HCT116 (cell line): Measurements from ENCODE around the gene ONECUT3. TPM values are rescaled to one million over a fixed set of nuclear protein-coding genes. Genes with fewer than 3 reads are reported as not detected.

Experiments
- ATAC-seq: fragments of 200-7000 bp; cut with Tn5 transposase; 2 replicates; pipeline ENCODE4 v1.9.1; 2020; ENCODE audit warnings: mild to moderate bottlenecking, moderate library complexity
- BruUV-seq: library from RNA; stranded (reverse); fragments of 400-500 nt; replicated peaks from 2 replicates; lab custom pipeline; 2021; lab: Mats Ljungman, UMichigan
- CTCF ChIA-PET: fragments of 300-600 bp; sonication (Branson Sonifier 250); formaldehyde crosslinking; loops from one replicate; lab custom pipeline; 2021; ENCODE audit warnings: antibody characterized with exemption; lab: Charles Lee
- POLR2A ChIA-PET: fragments of 300-600, 350-600 bp; sonication (Branson Sonifier 250); formaldehyde crosslinking; loops from one replicate; lab custom pipeline; 2021; ENCODE audit warnings: antibody characterized with exemption; lab: Charles Lee
- RAD21 ChIA-PET, 2 experiments: fragments of 300-600 bp; sonication (Branson Sonifier 250); formaldehyde crosslinking; loops; one replicate each; lab custom pipeline; 2023; ENCODE audit warnings: low total read pairs in 2 of 2; ENCODE audit not compliant: uncharacterized antibody in 2 of 2, unreplicated experiment in 2 of 2, low non-redundant PET in 1 of 2; lab: Charles Lee
- DNase-seq: peaks from one replicate; pipeline ENCODE4 v3.0.0-alpha.2; 2010; ENCODE audit warnings: low read depth, low spot score
- H2AFZ ChIP-seq: fragments of 200-600 bp; shearing (Covaris generic), sonication (generic); 2 replicates; pipeline ENCODE4 v1.6.1; 2017; ENCODE audit warnings: low read depth, mixed run types, mixed read lengths, antibody characterized with exemption, low read length; ENCODE audit not compliant: poor library complexity, severe bottlenecking
- H3K27ac ChIP-seq: 2 replicates; pipeline ENCODE4 v1.5.1; 2012; ENCODE audit warnings: low read depth, low read length
- H3K27me3 ChIP-seq: fragments of 200-600 bp; sonication (generic); 2 replicates; pipeline ENCODE4 v1.6.1; 2016; ENCODE audit warnings: mixed run types, low read length, mixed read lengths; ENCODE audit not compliant: insufficient read depth
- H3K36me3 ChIP-seq, 2 experiments: fragments of 200-500 bp in 1 of 2; fragments of 200-600 bp in 1 of 2; sonication (Bioruptor generic) in 1 of 2; sonication (generic) in 1 of 2; 2 replicates each; pipeline versions ENCODE4 v1.5.1 to v1.6.1; 2014 to 2016; ENCODE audit warnings: low read length in 2 of 2, inconsistent platforms in 1 of 2, mixed read lengths in 1 of 2, mixed run types in 1 of 2; ENCODE audit not compliant: insufficient read depth in 2 of 2, control insufficient read depth in 1 of 2
- H3K4me1 ChIP-seq, 2 experiments: fragments of 200-600 bp in 1 of 2; sonication (generic) in 1 of 2; 2 replicates each; pipeline versions ENCODE4 v1.5.1 to v1.6.1; 2012 to 2017; ENCODE audit warnings: low read length in 2 of 2, inconsistent platforms in 1 of 2, mild to moderate bottlenecking in 1 of 2, mixed read lengths in 1 of 2, mixed run types in 1 of 2, moderate library complexity in 1 of 2; ENCODE audit not compliant: insufficient read depth in 2 of 2, control insufficient read depth in 1 of 2
- H3K4me2 ChIP-seq: fragments of 200-600 bp; sonication (generic); 2 replicates; pipeline ENCODE4 v1.6.1; 2017; ENCODE audit warnings: mixed run types, low read length, mixed read lengths
- H3K4me3 ChIP-seq, 2 experiments: fragments of 200-600 bp in 1 of 2; sonication (generic) in 1 of 2; replicated peaks in 1 of 2; 2 replicates each; pipeline ENCODE4 v1.5.1; 2011 to 2016; ENCODE audit warnings: low read length in 2 of 2, control low read depth in 1 of 2, low read depth in 1 of 2, mild to moderate bottlenecking in 1 of 2, mixed read lengths in 1 of 2, mixed run types in 1 of 2
- H3K79me2 ChIP-seq: fragments of 200-600 bp; sonication (generic); 2 replicates; pipeline ENCODE4 v1.6.1; 2017; ENCODE audit warnings: mild to moderate bottlenecking, mixed run types, low read length, moderate library complexity, mixed read lengths; ENCODE audit not compliant: insufficient read depth
- H3K9ac ChIP-seq: fragments of 200-600 bp; sonication (generic); 2 replicates; pipeline ENCODE4 v1.6.1; 2016; ENCODE audit warnings: low read length, mixed read lengths
- H3K9me2 ChIP-seq: fragments of 200-600 bp; sonication (generic), shearing (Covaris generic); 2 replicates; pipeline ENCODE4 v1.6.1; 2017; ENCODE audit warnings: mixed run types, mild to moderate bottlenecking, moderate library complexity; ENCODE audit not compliant: insufficient read depth
- H3K9me3 ChIP-seq, 2 experiments: fragments of 200-500 bp in 1 of 2; fragments of 200-600 bp in 1 of 2; sonication (Bioruptor generic) in 1 of 2; sonication (generic) in 1 of 2; 2 replicates each; pipeline ENCODE4 v1.6.1; 2014 to 2017; ENCODE audit warnings: low read length in 2 of 2, mixed read lengths in 2 of 2, inconsistent platforms in 1 of 2, low read depth in 1 of 2, mild to moderate bottlenecking in 1 of 2, mixed run types in 1 of 2, moderate library complexity in 1 of 2; ENCODE audit not compliant: control insufficient read depth in 1 of 2, insufficient read depth in 1 of 2
- H4K20me1 ChIP-seq: fragments of 200-600 bp; sonication (generic), shearing (Covaris generic); 2 replicates; pipeline ENCODE4 v1.6.1; 2017; ENCODE audit warnings: mixed run types, mild to moderate bottlenecking, moderate library complexity; ENCODE audit not compliant: insufficient read depth
- EZH2 ChIP-seq: fragments of 200-600 bp; sonication (generic); IDR thresholded peaks from 2 replicates; pipeline ENCODE4 v1.6.1; 2017; ENCODE audit warnings: antibody characterized with exemption, mixed run types
- EZH2phosphoT487 ChIP-seq: fragments of 200-600 bp; IDR thresholded peaks from 2 replicates; pipeline ENCODE4 v1.6.1; 2018; ENCODE audit warnings: antibody characterized with exemption, borderline replicate concordance
- JUND ChIP-seq: IDR thresholded peaks from 2 replicates; pipeline ENCODE4 v1.6.1; 2012
- POLR2AphosphoS5 ChIP-seq: IDR thresholded peaks from 2 replicates; pipeline ENCODE4 v1.6.1; 2011; ENCODE audit warnings: mild to moderate bottlenecking, low read depth, low read length, moderate library complexity
- SIN3A ChIP-seq: IDR thresholded peaks from 2 replicates; pipeline ENCODE4 v1.6.1; 2012; ENCODE audit warnings: low read depth
- SP1 ChIP-seq: IDR thresholded peaks from 2 replicates; pipeline ENCODE4 v1.6.1; 2012; ENCODE audit warnings: low read depth
- TCF7L2 ChIP-seq: IDR thresholded peaks from 2 replicates; pipeline ENCODE4 v1.7.0; 2011; ENCODE audit warnings: borderline replicate concordance, inconsistent platforms; ENCODE audit not compliant: insufficient read depth, insufficient read length; ENCODE audit errors: extremely low read depth
- YY1 ChIP-seq: IDR thresholded peaks from 2 replicates; pipeline ENCODE4 v1.6.1; 2011; ENCODE audit warnings: low read length, low read depth, moderate library complexity, mild to moderate bottlenecking; ENCODE audit not compliant: insufficient replicate concordance; ENCODE audit errors: extremely low read depth
- intact Hi-C: fragments of 100-400 bp; cut with micrococcal nuclease; formaldehyde crosslinking; loops from 2 replicates; pipeline ENCODE4 v1.10.0; 2022
- total RNA-seq: library from RNA; stranded (reverse); gene quantifications from one replicate; pipeline ENCODE4 v1.2.1, GENCODE V29; 2021; ENCODE audit not compliant: unreplicated experiment
- TF ChIP-seq, protein P1 (sequence below): IDR thresholded peaks from 2 replicates; pipeline ENCODE4 v1.6.1; 2012
- TF ChIP-seq, protein P2 (sequence below): IDR thresholded peaks from 2 replicates; pipeline ENCODE4 v1.6.1; 2012
- TF ChIP-seq, protein P3 (sequence below): IDR thresholded peaks from 2 replicates; pipeline ENCODE4 v1.6.1; 2012; ENCODE audit warnings: low read depth
- TF ChIP-seq, protein P4 (sequence below): IDR thresholded peaks from 2 replicates; pipeline ENCODE4 v1.6.1; 2011; ENCODE audit warnings: mild to moderate bottlenecking, low read length, moderate library complexity; ENCODE audit not compliant: insufficient replicate concordance; ENCODE audit errors: extremely low read depth

The ONECUT3 gene
- total RNA-seq, 1 experiment from 2014 or later: 22.1 TPM

DNA sequence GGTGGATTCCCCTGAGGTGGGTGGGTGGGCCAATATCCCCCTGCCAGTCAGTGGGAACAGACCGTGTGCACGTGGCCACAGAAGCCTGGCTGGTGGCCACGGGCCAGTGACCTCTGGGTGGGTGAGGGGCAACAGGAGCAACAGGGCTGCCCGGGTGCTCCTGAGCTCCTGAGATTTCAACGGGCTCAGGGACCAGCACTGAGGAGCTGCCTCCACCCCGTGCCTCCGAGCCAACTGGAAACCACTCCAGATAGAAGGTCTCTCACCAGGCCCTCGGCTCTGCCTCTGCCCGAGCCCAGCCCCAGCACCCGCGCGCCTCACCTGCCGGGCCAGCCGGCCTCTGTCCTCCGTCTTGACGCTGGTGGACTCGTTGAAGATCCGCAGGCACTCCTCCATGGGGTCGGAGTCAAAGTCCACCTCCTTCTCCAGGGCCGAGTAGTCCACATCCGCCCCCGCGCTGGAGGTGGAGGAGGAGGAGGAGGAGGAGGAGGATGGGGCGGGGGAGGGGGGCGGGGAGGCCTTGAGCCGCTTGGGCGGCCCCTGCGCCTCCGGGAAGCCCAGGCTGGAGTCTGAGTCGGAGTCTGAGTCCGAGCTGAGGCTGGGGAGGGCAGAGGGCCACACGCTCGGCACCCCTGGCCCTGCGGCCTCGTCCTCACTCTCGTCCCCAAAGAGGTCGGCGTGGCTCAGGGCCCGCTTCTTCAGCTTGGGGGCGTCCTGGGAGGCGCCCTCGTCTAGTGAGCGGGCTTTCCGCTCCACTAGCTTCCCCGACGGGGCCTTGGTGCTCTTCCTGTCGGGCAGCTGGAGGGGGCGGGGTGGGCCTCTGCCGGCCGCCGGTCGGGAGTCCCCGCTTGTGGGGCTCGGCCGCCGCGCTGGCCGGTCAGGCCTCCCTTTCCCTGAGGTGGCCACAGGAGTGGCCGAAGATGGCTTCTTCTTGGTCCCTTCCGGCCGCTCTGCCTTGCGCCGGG, 73.5 kb downstream of the ONECUT3 start (continued):
- TF ChIP-seq YY1: no peak
- TF ChIP-seq EZH2: no peak

DNA sequence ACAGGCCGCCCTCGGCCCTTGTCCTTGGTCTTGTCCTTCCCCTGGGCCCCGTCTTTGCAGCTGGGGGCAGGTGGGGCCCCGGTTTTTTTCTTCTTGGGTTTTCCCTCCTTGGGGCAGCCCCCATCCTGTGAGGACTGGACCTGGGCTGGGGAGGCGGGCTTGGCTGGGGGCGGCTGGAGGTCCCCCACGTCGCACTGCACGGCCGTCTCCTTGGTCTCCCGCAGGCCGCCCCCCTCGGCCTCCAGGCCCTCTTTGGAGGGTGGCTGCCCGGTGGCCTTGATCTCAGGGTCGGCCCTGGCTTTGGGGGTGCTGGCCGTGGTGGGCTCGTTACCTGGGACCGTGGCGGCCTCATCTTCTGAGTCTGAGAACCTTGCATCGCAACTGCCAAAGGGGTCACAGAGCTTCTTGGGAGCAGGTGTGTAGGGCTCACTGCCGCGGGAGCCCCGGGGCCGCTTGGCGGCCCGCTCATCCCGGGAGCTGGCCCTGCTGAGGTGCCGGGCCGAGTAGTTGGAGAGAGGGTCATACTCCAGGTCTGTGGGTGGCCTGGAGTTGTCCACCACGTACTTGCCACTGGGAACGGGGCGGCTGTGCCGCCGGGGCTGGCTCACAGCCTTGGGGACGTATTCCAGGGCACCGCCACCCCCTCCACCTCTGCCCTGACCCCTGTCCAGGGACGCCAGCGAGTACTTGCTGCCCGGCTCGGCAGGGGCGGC, 74.4 kb downstream of the ONECUT3 start:
- ChIA-PET RAD21 (no interaction called here), POLR2A (no interaction called here), CTCF (interaction anchor here (1.5 to 2.3 kb wide), 2 partner anchors 11 to 28 kb away, joined by 3 to 33 read pairs; no protein-coding TSS in a partner anchor)
- Histone ChIP-seq H4K20me1 (no peaks in the 10 kb centered on the region), H3K27me3 (no peaks in the 10 kb centered on the region), H2AFZ (no peak overlapping the region), H3K27ac (no peak overlapping the region), H3K4me1 (peaks cover 4 to 7% of the 10 kb centered on the region in 2 experiments; a peak in 3 of 4 replicates), H3K4me3 (no peak overlapping the region), H3K9me3 (no peaks in the 10 kb centered on the region), H3K4me2 (no peak overlapping the region), H3K79me2 (peaks cover 32% of the 10 kb centered on the region), H3K9me2 (no peaks in the 10 kb centered on the region), H3K9ac (no peak overlapping the region), H3K36me3 (peaks cover 6 to 18% of the 10 kb centered on the region in 2 experiments; a peak in 3 of 4 replicates)
- intact Hi-C loops: no loop called here
- ATAC-seq (no peak), DNase-seq (no peak)
- BruUV-seq: no TSS peak
- TF ChIP-seq, protein P1, sequence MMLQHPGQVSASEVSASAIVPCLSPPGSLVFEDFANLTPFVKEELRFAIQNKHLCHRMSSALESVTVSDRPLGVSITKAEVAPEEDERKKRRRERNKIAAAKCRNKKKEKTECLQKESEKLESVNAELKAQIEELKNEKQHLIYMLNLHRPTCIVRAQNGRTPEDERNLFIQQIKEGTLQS: no peak
- TF ChIP-seq SIN3A (no peak), EZH2 (no peak), EZH2phosphoT487 (no peak), SP1 (no peak), POLR2AphosphoS5 (no peak), TCF7L2 (no peak), YY1 (no peak), JUND (no peak)
- TF ChIP-seq, protein P2, sequence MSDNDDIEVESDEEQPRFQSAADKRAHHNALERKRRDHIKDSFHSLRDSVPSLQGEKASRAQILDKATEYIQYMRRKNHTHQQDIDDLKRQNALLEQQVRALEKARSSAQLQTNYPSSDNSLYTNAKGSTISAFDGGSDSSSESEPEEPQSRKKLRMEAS: no peak
- TF ChIP-seq, protein P3, sequence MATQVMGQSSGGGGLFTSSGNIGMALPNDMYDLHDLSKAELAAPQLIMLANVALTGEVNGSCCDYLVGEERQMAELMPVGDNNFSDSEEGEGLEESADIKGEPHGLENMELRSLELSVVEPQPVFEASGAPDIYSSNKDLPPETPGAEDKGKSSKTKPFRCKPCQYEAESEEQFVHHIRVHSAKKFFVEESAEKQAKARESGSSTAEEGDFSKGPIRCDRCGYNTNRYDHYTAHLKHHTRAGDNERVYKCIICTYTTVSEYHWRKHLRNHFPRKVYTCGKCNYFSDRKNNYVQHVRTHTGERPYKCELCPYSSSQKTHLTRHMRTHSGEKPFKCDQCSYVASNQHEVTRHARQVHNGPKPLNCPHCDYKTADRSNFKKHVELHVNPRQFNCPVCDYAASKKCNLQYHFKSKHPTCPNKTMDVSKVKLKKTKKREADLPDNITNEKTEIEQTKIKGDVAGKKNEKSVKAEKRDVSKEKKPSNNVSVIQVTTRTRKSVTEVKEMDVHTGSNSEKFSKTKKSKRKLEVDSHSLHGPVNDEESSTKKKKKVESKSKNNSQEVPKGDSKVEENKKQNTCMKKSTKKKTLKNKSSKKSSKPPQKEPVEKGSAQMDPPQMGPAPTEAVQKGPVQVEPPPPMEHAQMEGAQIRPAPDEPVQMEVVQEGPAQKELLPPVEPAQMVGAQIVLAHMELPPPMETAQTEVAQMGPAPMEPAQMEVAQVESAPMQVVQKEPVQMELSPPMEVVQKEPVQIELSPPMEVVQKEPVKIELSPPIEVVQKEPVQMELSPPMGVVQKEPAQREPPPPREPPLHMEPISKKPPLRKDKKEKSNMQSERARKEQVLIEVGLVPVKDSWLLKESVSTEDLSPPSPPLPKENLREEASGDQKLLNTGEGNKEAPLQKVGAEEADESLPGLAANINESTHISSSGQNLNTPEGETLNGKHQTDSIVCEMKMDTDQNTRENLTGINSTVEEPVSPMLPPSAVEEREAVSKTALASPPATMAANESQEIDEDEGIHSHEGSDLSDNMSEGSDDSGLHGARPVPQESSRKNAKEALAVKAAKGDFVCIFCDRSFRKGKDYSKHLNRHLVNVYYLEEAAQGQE: no peak
- TF ChIP-seq, protein P4, sequence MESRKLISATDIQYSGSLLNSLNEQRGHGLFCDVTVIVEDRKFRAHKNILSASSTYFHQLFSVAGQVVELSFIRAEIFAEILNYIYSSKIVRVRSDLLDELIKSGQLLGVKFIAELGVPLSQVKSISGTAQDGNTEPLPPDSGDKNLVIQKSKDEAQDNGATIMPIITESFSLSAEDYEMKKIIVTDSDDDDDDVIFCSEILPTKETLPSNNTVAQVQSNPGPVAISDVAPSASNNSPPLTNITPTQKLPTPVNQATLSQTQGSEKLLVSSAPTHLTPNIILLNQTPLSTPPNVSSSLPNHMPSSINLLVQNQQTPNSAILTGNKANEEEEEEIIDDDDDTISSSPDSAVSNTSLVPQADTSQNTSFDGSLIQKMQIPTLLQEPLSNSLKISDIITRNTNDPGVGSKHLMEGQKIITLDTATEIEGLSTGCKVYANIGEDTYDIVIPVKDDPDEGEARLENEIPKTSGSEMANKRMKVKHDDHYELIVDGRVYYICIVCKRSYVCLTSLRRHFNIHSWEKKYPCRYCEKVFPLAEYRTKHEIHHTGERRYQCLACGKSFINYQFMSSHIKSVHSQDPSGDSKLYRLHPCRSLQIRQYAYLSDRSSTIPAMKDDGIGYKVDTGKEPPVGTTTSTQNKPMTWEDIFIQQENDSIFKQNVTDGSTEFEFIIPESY: no peak
